Stimulated activated CD8-positive, alpha-beta memory T cell treated with anti-CD3 and anti-CD28 coated beads, Interleukin-15, amount 100 ng/mL, for 24 hours (primary cell): ENCODE results near the gene NDE1.

Source experiments
- DNase-seq: peaks from one replicate; pipeline ENCODE4 v3.0.0-alpha.2; 2020; ENCODE audit warnings: low read depth

Gene NDE1

DNA sequence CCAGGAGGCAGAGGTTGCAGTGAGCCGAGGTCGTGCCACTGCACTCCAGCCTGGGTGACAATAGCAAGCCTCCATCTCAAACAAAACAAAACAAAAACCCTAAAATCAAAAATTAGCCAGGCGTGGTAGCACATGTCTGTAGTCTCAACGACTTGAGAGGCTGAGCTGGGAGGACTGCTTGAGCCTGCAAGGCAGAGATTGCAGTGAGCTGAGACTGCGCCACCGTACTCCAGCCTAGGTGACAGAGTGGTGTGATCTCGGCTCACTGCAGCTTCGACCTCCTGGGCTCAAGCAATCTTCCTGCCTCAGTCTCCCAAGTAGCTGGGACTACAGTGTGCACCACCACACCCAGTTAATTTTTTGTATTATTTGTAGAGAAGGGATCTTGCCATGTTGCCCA lies 119.2 kb downstream of the NDE1 start:
- DNase-seq: no peak

DNA sequence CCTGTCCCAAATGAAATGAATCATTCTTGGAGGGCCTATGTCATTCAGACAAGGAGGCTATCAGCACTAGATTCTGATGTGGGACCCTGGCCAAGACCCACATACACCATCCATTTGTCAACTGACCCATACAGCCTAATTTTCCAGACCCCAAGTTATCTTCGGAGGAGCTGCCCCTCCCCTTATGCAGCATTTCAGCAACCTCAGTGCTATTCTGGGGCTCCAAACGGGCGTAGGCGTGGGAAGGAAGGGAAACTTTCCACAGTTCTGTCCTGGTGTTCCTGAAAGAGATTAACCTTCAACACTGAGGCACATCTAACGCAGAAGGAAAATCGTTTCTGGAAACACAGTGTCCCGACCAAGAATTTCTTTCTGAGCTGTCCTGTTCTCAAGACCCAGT lies 120.1 kb downstream of the NDE1 start:
- DNase-seq: no peak

DNA sequence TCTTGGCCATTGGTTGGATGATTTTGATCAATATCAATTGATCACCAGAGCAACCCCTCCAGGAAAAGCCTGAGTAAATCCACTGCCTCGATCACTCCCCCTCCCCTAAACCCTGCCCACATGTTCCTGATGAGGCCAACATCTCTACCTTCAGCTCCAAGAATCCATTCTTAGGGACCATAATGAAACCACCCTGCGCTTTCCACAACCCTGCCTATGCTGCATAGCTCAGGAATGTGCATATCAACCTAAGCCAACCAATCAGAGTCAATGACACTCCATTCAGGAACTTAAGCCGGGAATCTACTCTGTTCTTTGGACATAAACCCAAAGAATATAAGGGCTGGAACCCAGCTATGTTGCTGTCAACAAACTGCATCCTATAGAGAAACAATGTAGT lies 120.5 kb downstream of the NDE1 start:
- no peak for DNase-seq

DNA sequence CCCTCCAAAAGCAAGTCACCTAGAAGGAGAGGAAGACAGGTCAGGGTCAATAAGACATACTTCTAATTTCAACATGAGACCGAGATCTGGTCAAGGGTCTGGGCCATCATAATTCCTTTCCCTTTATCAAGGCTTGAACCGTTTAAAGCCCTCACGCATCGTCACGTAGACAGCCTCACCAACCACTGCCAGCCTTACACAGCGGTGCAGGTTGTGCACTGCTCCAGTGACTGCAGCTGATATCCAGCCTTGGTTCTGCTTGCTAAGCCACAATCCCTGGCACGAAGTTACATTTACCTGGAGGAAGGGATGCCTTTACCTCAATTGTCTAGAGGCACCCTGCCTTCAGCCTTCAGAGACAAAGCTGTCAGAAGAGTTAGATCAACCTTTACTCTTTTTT lies 121.6 kb downstream of the NDE1 start:
- DNase-seq: no peak

DNA sequence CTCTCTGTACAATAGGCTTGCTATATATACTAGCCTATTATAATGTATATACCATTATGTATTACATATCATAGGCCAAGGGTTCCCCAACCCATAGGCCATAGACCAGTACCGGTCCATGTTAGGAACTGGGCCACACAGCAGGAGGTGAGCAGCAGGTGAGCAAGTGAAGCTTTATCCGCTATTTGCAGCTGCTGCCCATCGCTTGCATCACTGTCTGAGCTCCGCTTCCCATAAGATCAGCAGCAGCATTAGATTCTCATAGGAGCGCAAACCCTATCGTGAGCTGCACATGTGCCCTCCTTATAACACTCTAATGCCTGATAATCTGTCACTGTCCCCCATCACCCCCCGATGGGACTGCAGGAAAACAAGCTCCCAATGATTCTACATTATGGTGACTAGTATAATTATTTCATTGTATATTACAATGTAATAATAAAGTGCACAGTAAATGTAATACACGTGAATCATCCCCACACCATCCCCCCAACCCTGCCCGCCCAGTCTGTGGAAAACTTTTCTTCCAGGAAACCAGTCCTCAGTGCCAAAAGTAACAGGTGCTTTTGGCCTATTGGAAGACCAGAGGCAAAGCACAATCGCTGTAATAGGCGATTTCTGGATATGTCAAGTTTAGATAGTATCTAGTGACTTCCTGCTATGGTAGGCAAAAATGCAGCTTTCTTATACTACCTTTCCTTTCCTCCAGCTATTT lies 122.7 kb downstream of the NDE1 start:
- DNase-seq: no peak

DNA sequence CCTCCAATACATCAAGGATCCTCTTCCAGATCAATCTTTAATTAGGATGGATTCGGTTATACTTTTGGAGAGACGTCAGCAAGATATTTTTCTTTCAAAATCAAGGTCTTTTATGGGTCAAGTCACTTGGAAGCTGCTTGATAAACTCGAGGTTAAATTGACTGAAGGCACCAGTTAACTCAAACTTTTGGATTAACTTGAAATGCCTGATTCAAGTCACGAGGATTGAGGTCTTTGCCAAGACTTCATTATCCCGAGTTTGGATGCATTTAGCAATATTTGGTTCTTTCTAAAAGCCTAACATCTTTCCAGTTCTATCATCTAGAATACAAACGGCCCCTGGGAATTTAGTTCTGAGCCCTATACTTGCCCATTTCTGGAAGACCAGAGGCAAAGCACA lies 123.9 kb downstream of the NDE1 start:
- DNase-seq: no peak

DNA sequence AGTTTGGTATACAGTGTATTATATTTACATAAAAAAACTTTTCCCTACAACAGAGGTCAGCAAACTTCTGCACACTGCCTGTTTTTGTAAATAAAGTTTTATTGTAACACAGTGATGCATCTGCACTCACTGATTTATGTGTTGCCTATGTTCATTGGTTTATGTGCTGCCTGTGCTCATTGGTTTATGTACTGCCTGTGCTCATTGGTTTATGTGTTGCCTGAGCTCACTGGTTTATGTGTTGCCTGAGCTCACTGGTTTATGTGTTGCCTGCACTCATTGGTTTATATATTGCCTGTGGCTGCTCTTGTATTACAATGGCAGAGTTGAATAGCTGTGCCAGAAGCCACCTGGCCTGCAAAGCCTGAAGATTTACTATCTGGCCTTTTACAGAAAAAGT lies 125.2 kb downstream of the NDE1 start:
- DNase-seq: no peak

DNA sequence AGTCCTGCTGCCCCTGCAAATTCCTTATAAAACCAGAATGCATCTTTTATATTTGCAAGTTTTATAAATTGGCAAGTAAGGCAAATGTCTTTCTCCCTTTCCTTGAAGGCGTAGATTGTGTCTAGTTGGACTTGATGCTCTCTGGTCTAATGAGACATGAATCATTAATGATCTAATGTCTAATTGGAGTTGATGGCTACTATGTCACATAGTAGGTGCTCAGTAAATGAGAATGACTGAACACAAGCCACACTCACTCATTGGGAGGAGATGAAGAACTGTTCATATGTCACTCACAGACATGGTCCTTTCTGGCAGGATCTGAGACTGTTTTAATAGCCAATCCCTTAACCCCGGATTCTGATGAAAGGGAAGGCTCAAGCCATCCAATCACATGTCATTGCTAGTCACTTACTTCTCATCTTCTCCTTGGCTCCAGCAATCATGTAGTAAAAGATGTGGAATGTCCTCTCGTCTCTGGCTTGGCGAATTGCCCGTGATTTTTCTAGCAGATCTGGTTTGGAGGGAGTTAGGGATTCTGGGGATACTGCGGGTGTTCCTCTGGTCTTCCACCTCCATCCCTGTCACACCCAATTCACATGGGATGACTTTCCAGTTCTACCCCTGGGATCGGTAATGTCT lies 125.7 kb downstream of the NDE1 start:
- DNase-seq: no peak
